GM18907 (cell line): ENCODE data around the gene AKT1.
"Not testable (repeated sequence)": the region's sequence is repeated elsewhere in the genome, so short reads cannot be mapped to it uniquely, and the experiment has no call there.

ENCODE experiments used
- ATAC-seq: cut with Tn5 transposase; IDR thresholded peaks from one replicate; pipeline ENCODE4 v1.9.1; 2021; ENCODE audit warnings: mild to moderate bottlenecking, moderate library complexity; ENCODE audit not compliant: unreplicated experiment

AKT1 gene

GRCh38 chr14:104756477-104757237 lies 38.9 kb downstream of the AKT1 start:
- no peak for ATAC-seq

- no peak for ATAC-seq
Measured at GRCh38 chr14:104755621-104756020, 39.9 kb downstream of the AKT1 start.

GRCh38 chr14:104754213-104754851 lies 41.2 kb downstream of the AKT1 start:
- ATAC-seq, result no peak

- ATAC-seq, result peak; percentile 3
Measured at GRCh38 chr14:104753528-104754212, 41.9 kb downstream of the AKT1 start.

GRCh38 chr14:104752735-104753527 lies 42.6 kb downstream of the AKT1 start, which contains the start of gene SIVA1:
Gene SIVA1 (plus strand): TSS chr14:104753147. CDS start chr14:104753202, 55 bp downstream.
- peak; percentile 91 for ATAC-seq

GRCh38 chr14:104752423-104752734 lies 43.2 kb downstream of the AKT1 start:
- peak; percentile 85 for ATAC-seq

- ATAC-seq, result no peak
Measured at GRCh38 chr14:104751539-104752422, 43.8 kb downstream of the AKT1 start.

- not testable (repeated sequence) for ATAC-seq
Measured at GRCh38 chr14:104750753-104751057, 44.8 kb downstream of the AKT1 start.

GRCh38 chr14:104750056-104750752 lies 45.3 kb downstream of the AKT1 start:
- no peak for ATAC-seq

GRCh38 chr14:104749111-104749649 lies 46.4 kb downstream of the AKT1 start:
- no peak for ATAC-seq

GRCh38 chr14:104747876-104748275 lies 47.7 kb downstream of the AKT1 start:
- ATAC-seq, result no peak

GRCh38 chr14:104746934-104747481 lies 48.5 kb downstream of the AKT1 start:
- no peak for ATAC-seq

GRCh38 chr14:104746071-104746545 lies 49.4 kb downstream of the AKT1 start:
- no peak for ATAC-seq

GRCh38 chr14:104745431-104745830 lies 50.1 kb downstream of the AKT1 start:
- no peak for ATAC-seq

GRCh38 chr14:104744484-104744883 lies 51.1 kb downstream of the AKT1 start:
- ATAC-seq, result no peak

GRCh38 chr14:104743461-104744380 lies 51.8 kb downstream of the AKT1 start:
- ATAC-seq, result no peak

- no peak for ATAC-seq
Measured at GRCh38 chr14:104742586-104743455, 52.7 kb downstream of the AKT1 start.
